ENCODE measurements around the gene C3AR1. TPM values are rescaled to one million over a fixed set of nuclear protein-coding genes. Genes with fewer than 3 reads are reported as not detected.
"Not testable (repeated sequence)": the region's sequence is repeated elsewhere in the genome, so short reads cannot be mapped to it uniquely, and the experiment has no call there.

C3AR1 gene
- 0.11 TPM for polyA plus RNA-seq (2013, experiment 1 of 2; ENCODE audit: insufficient read length)
- polyA plus RNA-seq (2013, experiment 2 of 2; ENCODE audit: insufficient read length): 0.11 TPM

DNA sequence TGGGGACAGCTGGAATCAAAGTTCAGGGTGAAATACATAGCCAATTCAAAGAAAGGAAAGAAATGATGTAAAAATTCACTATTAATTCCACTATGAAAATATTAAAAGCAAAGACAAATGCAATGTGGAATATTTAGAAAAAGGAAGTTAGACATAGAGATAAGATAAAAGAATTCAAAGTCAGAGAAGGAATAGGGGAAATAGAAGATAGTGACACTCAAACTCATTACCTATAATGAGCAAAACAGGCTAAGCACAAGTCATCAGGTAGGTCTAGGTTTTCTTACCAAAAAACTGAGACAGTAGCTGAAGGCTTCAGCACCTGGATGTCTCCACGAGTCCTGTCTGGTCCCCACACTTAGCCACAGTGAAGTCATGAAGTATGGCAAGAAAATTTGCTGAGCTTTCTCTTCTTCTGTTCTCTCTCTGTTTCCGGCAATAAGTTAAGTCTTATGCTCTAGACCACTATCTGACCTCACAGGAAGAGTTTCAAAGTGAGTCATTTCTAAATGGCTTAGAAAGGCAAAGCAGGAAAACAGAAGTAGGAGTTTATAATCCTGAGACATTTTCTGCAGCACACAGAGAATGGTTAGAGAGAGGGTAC lies at the start of gene C3AR1:
C3AR1 (minus strand) TSS at position 369 of the 604 bp plus-strand sequence. CDS start 6,174 bp downstream, outside the sequence.
- DNase-seq: peak; percentile 72

DNA sequence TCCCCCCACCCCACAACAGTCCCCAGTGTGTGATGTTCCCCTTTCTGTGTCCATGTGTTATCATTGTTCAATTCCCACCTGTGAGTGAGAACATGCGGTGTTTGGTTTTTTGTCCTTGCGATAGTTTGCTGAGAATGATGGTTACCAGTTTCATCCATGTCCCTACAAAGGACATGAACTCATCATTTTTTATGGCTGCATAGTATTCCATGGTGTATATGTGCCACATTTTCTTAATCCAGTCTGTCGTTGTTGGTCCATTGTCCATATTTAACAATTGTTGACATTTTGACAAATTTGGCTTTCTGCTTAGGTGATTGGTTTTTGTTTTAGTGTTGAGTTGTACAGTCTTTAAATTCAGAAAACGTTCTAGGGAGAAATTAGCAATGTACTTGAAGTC lies 47.0 kb upstream of the C3AR1 start:
- not testable (repeated sequence) for DNase-seq

DNA sequence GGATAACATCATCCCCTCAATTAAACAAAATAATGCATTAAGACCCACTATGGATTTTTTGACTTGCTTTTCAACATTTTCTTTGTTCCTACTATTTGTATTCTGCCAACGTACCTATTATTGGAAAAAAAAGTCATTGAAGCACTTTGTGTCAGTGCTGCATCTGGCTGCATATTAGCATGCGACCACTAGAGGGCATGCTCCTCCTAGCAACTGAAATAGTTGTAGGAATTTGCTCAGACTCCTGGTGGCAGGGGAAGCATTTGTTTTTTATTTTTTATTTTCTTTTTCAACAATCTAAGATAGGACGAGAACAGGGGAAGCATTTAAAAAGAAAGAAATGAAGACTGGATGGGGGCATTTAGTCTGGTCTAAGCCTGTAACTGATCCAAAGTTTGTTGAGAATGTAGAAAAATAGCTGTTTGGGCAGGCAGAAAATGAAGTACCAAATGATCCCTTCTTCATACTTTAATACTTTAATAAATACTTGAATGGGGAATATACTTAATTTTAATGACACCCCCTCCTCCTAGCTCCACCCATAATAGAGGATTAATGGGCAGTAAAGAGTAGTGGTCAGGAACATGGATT lies 42.7 kb upstream of the C3AR1 start:
- peak; percentile 74 for DNase-seq

DNA sequence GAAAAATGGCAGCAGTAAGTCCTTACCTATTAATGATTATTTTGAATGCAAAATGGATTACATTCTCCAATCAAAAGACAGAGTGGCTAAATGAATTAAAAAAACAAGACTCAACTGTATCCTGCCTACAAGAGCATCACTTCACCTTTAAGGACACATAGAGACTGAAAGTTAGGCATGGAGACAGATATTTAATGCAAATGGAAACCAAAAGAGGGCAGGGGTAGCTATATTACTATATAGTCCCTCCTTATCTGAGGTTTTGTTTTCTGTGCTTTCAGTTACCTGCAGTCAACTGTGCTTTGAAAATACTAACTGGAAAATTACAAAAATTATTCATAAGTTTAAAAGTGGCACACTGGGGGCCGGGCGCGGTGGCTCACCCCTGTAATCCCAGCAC lies 33.1 kb upstream of the C3AR1 start:
- no peak for DNase-seq

DNA sequence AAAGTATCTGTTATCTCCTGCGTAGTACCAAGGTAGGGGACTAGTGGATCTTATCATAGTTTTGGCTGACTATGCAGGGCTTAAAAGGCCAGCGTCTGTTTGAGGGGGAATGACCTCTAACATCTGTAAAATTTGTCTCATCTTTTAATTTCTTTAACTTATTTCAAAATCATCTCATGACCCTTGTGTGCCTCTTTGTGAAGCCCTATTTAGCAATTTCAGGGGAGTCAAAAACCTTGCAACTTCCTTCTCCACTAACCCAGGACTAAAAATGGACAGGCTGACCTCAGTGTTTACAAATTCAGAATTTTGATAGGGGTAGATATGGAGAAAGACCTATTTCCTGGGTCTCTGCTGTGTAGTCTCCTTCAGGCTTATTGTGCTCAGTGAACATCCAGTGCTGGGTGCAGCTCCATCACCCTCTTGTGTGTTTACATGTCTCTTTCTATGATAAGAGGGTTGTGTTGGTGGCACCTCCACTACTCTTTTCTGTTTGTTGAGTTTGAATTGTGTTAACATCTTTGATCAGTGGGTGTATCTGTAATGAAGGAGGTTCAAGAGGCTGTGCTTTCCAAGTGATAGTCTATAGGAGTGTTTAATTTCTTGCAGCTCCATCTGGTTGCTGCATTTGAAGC lies 30.2 kb upstream of the C3AR1 start:
- DNase-seq: no peak

DNA sequence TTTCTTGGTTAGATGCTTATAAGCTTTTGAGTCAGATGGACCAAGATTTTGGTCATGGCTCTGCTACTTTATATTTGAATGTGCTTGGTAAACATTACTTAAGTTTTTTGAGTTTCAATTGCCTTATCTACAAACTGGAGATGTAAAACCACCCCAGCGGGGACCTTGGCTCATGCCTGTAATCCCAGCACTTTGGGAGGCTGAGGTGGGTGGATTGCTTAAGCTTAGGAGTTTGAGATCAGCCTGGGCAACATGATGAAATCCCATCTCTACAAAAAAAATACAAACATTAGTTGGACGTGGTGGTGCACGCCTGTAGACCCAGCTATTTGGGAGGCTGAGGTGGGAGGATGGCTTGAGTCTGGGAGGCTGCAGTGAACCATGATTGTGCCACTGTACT lies 27.1 kb upstream of the C3AR1 start:
- no peak for DNase-seq

DNA sequence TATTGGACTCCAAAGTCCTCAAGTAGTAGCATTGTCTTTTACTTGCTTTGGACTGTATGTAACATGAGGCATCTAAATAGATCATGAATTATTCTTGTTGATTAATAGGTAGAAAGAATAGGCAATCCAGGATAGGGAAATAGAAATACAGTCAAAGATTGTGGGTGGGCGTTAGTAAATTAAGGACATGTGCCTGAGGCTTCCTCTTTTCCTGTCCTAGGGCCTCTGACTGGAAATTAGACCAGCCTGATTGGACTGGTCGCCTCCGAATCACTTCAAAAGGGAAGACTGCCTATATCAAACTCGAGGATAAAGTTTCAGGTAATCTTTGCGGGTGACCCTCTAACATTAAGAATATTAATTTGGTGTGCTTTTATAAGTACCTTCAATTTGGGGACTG lies 23.6 kb upstream of the C3AR1 start:
- no peak for DNase-seq

DNA sequence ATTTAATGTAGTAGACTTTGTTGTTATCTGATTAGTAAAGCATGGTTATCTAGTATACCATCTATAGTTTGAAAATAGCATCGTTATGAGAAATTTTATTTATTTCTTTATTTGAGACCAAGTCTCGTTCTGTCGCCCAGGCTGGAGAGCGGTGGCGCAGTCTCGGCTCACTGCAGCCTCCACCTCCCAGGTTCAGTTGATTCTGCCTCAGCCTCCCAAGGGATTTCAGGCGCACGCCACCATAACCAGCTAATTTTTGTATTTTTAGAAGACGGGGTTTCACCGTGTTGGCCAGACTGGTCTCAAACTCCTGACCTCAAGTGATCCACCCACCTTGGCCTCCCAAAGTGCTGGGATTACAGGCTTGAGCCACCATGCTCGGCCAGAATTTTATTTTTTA lies 23.1 kb upstream of the C3AR1 start:
- not testable (repeated sequence) for DNase-seq

DNA sequence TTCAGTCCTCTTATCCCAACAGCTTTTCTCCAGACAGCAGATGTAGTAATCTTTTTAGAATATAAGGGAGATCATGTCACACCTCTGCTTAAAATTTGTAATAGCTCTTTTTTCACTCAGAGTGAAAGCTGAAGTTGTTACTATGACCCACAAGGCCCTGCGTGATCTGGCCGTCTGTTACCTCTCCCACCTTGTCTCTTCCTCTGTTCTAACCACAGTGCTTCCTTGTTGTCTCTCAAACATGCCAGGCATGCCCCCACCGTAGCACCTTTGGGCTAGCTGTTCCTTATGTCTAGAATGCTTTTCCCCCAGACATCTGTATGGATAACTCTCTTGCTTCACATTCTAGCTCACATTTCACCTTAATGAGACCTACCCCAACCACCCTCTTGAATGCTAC lies 22.4 kb upstream of the C3AR1 start:
- DNase-seq: no peak

DNA sequence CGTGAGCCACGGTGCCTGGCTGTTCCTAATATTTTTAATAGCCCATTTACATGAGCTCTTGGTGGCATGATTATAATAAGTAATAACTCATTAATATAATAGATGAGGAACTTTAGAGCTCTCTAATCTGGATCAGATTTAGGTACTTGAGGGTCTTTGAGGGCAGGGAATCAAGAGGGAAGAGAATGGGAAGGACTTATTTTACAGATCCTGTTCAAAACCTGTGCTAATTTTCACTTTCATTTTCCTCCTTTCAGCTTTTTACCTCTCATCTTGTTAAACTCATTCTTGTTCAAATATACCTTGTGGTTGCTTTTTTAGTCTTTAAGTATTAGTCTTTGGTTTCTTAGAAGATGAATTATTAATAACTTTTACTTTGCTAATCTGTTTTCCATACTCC lies 21.5 kb upstream of the C3AR1 start:
- no peak for DNase-seq

DNA sequence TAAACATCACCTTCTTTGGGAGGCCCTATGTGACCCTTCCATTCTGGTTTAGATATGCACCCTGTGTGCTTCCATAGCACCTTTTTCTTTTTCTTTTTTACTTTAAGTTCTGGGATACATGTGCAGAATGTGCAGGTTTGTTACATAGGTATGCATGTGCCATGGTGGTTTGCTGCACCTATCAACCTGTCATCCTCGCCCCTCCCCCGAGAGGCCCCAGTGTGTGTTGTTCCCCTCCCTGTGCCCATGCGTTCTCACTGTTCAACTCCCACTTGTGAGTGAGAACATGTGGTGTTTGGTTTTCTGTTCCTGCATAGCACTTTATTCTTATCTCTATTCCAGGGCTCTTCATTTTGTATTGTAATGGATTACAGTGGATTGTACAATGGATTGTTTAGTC lies 18.2 kb upstream of the C3AR1 start:
- DNase-seq: not testable (repeated sequence)

DNA sequence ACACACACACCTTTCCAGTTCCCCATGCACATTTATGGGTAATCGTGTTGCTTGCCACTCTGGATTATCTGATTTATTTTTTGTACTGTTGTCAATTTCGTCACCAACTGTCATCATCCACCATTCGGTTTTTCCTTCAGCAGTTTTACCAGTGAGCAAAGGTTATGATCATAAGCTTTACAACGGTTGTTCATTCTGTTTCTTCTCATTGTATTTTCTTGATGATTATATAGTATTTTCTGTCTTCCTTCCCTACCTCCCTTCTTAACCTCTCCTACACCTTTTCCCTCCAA lies 16.6 kb upstream of the C3AR1 start:
- no peak for DNase-seq

DNA sequence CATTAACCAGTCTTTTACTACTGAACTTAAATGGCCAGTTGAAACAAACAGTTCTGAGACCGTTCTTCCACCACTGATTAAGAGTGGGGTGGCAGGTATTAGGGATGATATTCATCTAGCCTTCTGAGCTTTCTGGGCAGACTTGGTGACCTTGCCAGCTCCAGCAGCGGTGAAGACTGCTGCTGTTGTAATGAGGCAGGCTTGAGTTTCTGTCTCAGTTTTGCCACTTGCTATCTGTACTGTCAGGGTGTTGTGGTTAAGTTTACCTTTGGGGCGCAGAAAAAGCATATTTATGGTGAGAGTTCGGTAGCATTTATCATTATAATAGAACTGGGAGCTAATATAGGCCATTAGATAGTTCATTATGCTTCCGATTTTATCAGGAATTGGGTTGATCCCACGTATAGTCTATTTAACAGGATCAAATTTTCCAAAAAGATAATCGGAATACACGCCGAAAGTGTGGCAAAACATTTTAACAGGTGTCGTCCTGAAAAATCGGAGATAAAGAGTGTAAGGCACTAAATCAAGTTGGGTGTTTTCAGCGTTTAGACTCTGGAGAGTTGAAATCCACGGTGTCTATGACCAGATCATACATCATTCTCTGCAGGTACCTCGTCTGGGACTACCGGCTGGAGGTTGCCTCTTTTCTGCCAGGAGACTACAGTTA lies 15.2 kb upstream of the C3AR1 start:
- DNase-seq: no peak

DNA sequence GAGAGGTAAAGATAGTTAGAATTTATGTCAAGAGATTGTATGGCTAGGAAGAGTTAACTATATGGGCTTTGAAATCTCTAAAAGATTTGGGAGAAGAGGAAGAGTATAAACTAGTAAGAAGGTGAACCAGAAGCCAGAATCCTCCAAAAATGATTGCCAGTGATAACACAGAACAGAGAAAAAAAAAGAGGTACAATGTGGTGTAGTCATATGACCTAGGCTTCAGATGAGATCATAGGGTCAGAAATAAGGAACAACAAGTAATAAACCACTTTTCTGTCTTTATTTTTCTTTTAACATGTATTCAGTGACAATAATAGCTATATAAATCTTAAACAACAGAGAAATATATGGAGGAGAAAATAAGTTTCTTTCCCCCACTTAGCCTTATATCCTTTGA lies 14.0 kb upstream of the C3AR1 start:
- no peak for DNase-seq

DNA sequence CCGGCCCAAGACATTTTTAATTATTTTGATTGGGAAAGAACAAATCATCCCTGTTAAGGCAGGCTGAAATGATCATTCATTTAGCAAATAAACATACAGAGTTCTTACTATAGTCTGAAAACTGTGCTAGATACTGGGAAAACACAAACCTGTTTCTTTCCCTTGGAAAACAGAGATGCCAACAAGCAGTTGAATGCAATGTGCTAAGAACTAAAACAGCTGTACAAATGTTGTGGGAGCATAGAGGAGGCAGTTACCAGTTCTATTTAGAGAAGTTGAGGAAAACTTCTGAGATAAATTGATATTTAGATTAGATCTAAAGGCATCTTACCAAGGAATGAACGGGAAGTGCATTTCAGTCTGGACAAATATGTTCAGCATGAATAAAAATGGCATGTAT lies 12.8 kb upstream of the C3AR1 start:
- no peak for DNase-seq

DNA sequence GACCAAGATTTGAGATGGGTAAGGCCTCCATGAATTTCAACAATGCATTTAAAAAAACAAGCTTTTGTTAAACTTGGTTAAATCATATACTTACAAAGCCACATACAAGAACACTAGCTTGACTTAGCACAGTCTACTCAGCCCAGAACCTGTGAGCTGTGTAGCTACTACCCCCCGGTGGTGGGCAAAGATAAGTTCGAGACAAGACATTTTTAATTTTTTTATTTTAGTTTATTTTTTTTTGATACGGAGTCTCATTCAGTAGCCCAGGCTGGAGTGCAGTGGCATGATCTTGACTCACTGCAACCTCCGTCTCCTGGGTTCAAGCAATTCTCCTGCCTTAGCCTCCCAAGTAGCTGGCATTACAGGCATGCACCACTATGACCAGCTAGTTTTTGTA lies 12.2 kb upstream of the C3AR1 start:
- peak; percentile 74 for DNase-seq

DNA sequence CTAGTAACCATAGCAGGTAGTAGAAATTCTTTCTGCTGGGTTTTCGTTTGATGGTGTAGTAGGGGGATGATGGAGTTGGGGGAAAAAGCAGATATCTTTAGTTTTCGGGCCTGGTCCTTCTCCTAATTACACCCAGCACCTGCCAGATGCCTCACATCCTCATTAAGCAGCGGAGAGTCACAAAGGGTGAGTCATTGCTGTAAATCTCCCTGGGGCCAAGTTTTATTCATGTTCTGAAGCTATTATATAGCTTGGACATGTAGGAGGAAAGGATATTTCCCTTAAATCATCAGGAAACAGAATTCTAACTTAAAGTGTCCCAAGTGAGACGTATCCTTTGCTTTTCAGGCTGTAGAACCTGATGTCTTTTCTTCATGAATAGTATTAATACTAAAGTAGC lies 11.0 kb upstream of the C3AR1 start:
- peak; percentile 34 for DNase-seq

DNA sequence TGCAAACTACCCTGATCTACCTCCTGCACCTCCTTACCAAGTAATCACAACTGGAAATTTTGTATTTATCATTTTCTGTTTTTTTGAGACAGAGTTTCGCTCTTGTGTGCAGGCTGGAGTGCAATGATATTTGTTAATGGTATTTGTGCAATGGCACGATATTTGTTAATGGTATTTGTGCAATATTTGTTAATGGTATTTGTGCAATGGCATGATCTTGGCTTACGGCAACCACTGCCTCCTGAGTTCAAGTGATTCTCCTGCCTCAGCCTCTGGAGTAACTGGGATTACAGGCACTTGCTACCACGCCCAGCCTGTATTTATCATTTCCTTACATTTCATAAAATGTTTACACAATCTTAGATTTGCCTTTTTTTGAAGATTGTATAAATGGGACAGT lies 10.2 kb upstream of the C3AR1 start:
- no peak for DNase-seq

DNA sequence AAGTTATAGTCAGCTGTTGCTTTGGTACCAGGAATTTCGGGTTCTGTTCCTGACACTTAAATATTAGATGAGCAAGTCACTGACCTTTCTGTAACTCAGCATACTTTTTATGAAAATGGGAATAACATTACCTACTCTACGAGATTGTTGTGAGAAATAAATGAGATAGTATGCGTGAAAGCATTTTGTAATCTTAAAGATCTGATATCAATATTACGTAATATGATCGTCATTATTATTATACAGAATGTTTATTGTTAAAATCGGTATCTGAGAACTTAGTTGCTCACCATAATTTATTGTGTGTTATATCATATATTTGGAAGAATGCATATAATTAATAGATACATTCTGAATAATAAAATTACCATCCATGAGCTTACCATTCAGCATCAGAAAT lies 9.8 kb upstream of the C3AR1 start:
- DNase-seq: no peak

DNA sequence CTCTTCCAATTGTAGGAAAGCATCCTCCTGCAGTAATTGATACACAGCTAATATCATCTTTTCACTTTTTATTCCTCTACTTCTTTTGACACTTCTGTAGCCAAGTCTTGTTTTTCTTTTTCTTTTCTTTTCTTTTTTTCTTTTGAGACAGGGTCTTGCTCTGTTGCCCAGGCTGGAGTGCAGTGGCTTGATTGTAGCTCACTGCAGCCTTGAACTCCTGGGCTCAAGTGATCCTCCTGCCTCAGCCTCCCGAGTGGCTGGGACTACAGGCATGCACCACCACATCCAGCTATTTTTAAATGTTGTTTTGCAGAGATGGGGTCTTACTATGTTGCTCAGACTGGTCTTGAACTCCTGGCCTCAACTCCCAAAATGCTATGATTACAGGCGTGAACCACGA lies 5.7 kb upstream of the C3AR1 start:
- DNase-seq: not testable (repeated sequence)

DNA sequence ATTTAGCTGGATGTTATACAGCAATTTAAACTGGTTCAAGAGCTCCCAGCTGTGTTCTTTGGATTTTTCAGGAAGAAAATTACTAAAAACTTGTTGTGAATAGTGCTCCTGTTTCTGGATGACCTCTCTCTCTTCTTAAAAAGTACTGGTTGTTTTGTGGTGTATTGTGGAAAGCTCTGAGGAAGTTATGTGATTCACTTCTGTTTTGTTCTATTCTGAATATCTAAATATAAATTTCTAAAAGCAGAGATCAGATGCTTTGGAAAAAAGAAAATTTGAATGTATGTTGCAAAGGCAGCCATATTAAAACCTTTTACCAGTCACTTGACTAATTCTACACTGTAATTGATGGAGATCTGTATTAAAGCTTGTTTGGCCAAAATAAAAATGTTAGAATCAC lies 3.4 kb upstream of the C3AR1 start:
- DNase-seq: no peak

DNA sequence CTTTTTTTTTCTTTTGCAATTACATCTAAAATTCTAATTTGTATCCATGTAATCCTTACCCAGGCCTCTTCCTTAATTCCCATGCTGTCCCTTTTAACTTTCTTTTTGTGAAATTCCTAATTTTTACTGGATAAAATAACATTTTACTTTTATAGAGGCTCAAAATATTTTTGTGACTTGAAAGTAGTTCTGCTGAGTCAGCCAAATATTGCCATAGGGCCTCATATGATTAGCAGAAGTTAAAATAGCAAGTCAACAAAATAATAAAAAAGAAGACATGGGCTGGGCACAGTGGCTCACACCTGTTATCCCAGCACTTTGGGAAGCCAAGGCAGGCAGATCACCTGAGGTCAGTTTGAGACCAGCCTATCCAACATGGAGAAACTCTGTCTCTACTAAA lies 2.0 kb downstream of the C3AR1 start:
- DNase-seq: no peak

DNA sequence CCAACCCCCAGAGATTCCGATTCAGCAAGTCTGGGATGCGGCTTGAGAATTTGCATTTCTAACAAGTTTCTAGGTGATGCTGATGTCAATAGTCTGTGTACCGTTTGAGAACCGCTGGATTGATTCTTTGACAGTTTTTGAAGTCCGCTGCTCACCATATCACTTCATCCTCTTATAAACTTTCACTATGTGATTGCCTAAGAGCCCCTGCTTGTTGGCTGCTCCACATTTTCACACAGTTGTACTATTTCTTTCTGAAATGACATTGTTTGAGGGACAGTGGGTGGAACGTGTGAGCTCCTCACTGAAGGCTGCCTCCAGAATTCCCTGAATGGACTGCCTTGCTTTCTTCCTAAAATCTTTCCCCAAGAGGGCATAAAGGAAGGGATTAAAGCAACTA lies 7.7 kb downstream of the C3AR1 start:
- no peak for DNase-seq

DNA sequence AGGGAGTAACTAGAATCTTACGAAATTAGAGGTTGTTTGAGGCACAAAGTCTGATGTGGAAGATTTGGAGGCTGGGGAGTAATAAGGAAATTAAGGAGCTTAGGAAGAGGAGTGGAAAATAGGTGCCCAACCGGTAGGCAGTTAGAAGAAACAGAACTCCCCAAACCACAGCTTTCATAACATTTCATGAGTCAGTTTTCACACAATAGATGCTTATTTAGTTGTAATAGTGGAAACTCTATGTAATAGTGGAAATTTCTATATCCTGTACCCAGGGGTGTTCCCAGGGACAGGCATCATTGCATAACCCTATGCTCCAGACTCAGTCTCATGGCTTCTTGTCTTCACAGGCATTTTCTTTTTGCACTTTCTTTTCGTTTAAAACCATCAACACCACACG lies 8.3 kb downstream of the C3AR1 start:
- peak; percentile 20 for DNase-seq
